NCI-H2107 treated with DMSO at 0.1 percent for 48 hours (cell line): Measurements from ENCODE around the gene ZCCHC13.
A peak's percentile ranks its signal among the peaks of the same experiment; 100 is the strongest.
"Not testable (repeated sequence)": the region's sequence is repeated elsewhere in the genome, so short reads cannot be mapped to it uniquely, and the experiment has no call there.

Source experiments
- DNase-seq: peaks from one replicate; lab custom pipeline; 2025; ENCODE audit not compliant: unreplicated experiment; lab: John Stamatoyannopoulos, UW

The ZCCHC13 gene

DNA sequence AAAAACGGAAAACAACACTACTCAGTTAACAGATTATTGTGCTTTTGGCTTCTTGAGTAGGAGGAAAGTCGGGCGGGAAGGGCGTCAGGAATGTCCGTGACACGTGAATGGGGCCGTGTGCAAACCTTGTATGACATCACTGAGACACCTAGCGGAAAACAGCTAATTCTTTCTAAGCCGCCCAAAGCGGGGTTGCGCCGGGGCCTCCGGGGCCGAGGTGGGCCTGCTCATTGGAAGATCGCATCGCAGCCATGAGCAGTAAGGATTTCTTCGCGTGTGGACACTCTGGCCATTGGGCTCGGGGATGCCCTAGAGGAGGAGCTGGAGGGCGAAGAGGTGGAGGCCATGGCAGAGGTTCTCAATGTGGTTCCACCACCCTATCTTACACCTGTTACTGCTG is at the start of gene ZCCHC13:
Gene ZCCHC13 (plus strand): TSS at position 165 of the 400 bp plus-strand sequence. CDS start 87 bp downstream, at position 252.
- no peak for DNase-seq

DNA sequence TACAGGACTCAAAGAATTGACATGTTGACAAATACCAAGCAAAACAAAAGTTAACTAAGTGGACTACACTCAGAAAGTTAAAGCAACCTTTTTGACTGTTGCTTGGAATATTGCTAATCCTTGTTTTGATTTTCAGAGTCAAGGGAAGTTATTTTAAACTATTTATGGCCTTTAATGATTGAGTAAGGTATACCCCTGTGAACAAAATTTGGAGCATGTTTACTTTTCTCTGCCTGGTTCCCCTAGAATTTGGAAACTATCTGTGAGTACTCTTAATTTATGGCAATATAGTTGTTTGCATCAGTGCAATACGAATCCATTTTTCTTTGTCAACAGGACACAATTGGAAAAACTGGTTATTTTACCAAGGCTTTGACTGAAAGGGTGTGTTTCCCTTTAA is 45.9 kb upstream of the ZCCHC13 start:
- not testable (repeated sequence) for DNase-seq

DNA sequence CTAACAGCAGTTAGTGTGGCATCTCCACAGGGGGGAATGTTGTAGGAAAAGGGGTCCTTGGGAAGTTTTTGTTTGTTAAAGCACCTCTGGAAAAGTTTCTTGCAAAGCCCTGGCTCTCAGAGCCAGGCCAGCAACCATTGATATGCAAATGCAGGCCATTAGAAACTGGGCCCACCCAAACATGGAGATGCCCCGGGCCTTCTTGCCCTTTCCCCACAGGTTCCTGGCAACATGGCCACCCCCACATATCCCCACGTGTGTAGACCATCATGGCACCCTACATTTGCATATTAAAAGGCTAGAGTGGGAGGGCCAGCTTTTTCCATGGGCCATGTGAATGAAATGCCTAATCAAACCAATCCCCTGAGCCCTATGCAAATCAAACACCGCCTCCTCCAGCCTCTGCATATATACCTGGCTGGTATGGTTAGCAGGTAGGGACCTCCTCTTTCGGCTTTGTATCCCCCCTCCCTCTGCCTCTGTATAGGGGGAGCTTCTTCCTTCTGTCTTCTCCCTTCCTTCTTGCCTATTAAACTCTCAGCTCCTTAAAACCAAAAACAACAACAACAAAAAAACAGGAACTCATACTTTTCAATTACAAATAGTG is 44.0 kb upstream of the ZCCHC13 start:
- no peak for DNase-seq

DNA sequence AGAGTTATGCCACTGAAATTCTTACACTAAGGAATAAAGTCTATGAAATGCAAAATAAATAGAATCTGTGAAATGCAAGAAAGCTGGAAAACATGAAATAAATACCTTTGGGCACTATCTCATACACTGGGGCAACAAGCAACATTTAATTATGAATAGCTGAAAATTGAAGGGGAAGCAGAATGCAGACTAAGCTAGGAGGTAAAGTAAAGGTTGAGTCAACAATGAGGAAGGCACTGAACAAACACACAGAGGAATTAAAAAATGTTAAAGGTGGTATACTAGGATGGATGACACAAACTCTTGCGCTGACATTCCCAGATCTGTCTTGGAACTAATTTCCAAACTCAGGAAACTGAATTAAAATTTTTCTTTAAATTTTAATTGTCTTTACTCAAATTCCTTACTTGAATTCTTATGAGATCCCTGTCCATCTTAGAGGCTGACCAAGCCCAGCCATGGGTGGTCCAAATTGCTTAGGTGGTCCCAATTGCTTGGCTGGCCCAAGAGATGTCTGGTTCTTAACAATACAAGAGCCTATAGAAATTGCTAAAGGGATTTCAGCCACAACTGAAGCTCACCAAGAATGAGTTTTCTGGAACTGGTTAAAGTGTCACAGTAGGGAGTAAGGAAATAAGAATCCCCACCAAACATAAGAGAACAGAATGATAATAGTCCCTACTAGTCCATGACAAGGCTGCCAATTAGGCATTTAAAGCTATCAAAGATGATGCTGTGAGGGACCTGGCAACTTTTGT is 41.3 kb upstream of the ZCCHC13 start:
- DNase-seq = no peak

DNA sequence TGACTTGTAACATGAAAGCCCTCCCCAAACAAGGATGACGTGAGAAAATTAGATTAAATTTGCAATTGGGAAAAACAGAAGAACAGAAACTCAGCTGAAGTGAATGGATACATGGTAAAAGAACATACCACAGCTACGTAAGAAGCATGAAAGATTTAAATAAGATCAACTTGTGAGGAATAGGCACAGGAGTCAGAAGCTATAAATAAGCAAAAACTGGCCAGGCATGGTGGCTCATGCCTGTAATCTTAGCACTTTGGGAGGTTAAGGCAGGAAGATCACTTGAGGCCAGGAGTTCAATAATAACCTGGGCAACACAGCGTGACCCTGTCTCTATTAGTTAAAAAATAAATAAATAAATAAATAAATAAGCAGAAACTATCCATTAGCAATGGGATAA is 33.6 kb upstream of the ZCCHC13 start:
- no peak for DNase-seq

DNA sequence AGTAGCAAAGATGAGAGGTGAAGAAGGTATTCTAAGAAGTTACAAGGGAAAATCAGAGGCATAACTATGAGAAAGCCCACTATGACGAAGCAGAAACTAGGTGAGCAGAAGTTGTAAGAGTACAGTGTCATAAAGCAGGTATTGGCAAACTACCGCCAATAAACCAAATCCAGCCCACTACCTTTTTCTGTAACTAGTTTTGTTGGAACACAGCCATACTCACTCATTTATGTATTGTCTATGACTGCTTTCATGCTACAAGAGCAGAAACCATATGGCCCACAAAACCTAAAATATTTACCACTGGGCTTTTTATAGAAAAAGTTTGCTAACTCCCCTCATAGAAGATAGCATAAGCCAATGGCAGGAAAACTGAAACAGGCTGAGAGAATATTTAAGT is 31.8 kb upstream of the ZCCHC13 start:
- DNase-seq = no peak

DNA sequence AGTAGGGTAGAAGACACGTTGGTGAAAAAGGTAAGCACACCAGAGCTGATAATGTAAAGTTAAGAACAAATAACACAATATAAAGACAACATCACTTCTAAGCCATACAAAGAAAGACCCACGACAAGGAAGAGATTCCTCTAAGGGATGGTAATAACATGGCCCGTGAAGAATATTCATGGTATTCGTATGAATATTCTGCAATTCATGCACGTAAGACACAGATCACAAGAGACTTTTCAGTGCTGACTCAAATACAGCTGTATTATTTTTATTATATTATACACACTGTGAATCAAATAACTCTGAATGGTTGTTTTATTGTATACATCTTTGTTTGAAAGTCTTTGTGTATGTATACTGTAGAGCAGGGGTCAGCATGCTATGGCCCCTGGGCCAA is 29.5 kb upstream of the ZCCHC13 start:
- no peak for DNase-seq

DNA sequence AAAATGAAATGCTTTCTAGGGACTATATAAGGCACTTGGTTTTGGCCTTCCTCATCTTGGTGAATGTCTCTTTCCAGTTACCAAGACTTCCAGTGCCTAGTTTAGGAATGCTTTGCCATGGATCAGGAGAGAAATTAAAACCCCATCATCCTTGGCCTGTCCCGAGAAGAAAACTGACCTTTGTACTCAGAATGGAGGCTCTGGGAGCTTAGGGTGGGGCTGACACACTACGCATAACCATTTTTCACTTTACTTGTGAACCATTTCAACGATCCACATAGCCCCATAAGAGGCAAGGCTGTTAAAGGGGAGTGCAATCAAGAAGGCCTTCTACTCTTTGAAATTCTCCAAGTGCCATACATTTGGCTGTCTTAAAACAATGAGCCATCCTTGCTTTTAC is 26.7 kb upstream of the ZCCHC13 start:
- DNase-seq = no peak

DNA sequence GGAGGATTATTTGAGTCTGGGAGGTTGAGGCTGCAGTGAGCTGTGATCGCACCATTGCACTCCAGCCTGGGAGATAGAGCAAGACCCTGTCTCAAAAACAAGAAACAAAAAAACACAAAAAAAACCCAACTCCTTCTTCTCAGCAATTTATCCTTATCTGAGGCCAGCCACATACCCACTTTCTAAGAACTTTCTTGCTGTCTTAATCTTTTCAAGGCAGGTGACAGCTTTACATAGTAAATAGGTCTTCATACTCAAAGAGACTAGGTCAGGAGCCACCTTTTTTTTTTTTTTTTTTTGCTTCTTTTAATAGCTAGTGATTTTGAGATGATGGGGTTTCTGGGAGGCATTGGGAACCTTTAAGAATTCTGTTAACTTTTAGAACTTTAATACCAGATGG is 26.1 kb upstream of the ZCCHC13 start:
- DNase-seq = no peak

DNA sequence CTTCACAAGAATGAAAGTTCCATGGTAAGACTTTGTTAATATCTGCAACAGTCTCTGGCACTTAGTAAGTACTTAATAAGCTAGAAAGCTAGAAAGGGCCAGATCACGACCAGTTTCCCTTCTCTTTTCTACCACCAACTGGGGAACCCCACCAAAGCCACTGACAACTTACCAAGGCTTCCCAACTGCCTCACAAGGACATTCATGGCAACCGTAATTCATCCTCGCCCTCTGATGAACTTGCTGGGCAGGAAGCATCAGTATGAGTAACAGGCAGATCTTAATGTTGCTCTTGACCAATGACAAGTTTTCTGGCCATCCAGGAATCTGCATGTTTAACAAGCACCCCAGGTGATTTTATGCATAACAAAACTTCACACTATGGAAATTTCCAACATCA is 23.2 kb upstream of the ZCCHC13 start:
- no peak for DNase-seq

DNA sequence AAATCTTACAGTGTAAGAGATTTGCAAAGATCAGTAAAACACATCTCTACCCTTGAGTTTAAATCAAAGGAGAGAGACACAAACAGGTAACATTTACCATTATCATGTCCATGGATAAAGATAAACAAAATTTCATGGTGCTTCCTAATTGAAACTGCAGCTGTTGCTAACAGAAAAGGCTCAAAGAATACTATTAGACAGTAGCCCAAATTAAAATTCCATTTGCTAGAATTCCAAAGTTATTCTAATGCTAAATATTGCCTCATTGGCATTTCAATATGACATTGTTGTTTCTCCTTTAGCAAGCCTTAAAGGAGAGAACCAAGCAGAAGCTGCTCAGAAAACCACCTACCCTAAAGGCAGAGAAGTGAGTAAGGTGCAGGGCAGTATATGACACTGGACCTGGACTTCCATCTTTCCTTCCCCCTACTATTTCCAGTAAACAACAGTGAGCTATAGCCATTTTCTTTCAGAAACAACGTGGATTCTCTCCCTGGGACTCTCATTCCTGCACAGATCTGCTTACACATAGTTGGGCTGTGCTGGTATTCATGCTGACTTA is 19.5 kb upstream of the ZCCHC13 start:
- DNase-seq = no peak

DNA sequence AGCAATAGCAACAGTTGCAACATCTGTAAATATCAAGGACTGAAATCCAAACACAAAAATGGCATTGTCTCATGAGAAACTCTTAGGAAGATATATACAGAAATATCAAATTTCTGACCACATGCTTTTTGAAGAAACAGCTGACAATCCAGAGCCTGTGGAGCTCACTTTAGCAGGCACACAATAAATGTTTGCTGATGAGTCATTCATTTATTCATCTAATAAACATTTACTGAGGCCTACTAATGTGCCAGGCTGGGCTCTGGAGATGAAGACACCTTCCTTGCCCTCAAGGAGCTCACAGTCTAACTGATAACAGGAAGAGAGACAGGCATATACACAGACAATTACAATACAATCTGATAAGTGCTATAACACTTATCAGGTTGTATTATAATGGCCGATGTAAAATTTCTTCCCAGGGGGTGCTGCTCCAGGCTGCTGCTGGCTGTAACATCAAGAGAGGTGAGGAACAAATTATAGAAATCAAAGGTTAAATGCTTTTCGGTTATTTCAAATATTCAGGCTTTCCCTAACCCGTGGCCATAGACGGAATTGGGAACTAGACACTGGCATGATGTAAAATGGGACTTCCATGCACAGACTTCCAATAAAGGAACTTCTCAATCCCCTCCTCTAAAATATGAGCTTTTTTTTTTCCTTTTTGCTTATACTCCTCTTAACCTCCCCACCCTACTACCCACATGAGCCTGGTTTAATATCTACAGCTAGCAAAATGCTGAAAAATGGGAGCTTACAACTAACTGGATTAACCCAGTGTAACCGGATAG is 16.8 kb upstream of the ZCCHC13 start:
- no peak for DNase-seq

DNA sequence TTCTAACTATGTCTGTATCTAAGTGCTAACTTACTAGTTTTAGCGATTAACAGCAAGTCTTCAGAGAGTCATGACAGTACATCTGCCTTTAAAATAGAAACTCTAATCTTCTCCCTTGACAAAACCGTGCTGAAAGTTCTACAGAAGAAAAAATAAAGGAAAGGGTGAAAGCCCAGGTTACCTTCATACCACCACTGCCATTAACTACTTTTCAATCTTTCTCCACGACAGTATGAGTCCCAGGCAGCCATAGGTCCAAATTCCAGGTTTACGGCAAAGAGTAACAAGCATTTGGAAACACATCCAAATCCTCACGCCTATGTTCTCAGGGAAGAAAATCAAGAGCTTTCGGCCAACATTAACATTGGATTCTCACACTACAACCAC is 12.4 kb upstream of the ZCCHC13 start:
- DNase-seq = no peak

DNA sequence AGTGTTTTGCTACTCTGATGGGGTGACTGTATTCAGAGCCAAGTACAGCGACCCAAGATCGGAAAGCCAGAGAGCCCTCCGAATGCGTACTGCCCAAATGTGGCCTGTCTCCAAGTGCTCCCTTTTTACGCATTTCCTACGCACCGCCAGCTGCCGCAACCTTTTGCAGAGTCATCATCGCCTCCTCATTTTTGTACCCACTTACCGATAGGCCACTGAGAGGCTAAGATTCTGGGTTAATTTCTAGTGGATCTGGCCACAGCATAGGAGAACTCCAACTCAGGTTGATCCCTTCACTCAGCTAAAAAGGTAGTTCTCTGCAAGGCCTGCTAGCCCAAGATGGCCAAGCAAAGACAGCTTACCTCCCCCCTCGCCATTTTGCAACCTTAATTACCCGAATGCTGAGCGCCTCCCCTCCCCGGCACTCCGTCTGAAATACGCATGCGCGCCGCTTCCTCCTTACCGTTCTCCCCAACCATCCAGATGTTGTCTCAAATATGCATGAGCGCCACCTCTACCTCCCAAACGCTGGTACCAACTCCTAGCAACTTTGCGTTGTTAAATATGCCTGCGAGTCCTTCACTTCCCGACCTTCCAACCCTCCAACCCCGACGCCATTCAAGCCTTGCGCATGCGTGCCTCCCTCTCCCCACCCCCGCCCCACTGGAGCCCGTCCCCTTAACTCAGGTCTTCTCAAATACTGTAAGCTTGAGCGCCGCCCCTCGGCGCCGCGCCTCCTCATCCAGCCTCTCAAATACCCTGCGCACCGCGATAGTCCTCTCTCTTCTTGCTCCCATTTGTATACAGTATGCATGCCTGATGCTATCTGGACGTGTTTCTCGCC is 11.8 kb upstream of the ZCCHC13 start:
- DNase-seq = peak; percentile 96

DNA sequence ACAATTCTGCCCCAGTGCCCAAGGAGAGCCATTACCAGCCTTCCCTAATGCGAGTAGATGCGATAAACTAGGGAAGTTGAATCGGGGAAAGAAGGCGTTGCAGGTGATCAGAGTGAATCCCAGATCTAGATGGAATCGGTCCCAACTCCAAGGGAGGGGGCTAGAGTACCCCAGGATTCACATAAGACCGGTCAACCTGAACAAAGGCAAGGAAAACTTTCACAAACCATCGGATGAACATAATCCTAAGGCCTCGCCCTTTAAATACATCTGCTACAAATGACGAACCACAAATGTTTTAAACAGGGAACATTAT is 11.2 kb upstream of the ZCCHC13 start:
- no peak for DNase-seq

DNA sequence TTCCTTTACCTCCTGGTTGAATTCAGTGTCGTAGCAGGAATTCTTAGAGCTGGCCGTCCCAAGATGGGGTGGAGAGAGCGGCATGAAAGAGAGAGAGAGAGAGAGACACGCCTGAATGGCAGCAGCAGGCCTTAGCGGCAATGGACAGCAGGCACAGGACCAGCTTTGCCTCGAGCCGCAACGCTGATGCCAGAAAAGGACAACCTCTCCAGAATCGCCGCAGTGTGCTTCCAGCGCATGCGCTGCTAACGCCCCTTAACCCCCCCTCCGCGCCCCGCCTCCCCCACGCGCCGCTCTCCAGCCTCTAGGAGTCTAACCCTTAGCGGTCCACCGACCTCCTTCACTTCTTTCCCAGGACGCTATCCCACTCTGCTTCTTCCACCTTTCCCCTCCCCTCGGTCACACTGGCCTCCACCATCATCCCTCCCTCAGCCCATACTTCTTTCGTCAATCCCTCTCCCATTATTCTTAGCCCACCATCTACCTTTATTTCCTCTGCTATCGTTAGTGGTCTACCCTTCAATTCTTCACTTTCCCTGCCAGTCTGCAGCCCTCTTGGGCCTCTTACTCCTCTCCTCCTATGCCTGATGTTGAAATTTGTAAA is 10.5 kb upstream of the ZCCHC13 start:
- DNase-seq = peak; percentile 69

DNA sequence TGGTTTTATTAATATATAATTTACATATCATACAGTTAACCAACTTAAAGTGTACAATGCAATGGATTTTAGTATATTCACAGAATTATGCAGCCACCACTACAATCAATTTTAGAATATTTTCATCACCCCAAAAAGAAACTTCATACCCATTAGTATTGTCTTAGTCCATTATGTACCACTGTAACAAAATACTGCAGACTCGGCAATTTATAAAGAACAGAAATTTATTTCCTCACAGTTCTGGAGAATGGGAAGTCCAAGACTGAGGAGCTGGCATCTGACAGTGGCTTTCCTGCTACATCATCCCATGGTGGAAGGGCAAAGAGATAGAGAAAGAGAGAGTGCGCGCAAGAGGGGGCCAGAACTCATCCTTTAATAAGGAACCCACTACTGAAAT is 8.9 kb upstream of the ZCCHC13 start:
- no peak for DNase-seq

DNA sequence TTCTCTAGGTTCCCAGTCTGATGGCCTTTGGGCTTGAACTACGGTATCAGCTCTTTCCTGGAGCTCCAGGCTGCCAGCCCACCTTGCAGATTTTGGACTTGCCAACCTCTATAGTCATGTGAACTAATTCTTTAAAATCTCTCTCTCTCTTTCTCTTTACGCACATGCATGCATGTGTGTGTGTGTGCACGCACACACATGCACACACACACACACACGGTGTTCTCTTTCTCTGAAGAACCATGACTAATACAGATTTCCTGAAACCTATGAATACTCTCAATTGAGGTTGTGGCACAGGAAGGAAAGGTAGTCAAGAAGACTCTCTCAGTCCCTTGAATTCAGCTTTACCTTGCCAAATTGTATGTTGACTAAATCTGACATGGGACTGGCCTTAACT is 6.2 kb upstream of the ZCCHC13 start:
- no peak for DNase-seq

DNA sequence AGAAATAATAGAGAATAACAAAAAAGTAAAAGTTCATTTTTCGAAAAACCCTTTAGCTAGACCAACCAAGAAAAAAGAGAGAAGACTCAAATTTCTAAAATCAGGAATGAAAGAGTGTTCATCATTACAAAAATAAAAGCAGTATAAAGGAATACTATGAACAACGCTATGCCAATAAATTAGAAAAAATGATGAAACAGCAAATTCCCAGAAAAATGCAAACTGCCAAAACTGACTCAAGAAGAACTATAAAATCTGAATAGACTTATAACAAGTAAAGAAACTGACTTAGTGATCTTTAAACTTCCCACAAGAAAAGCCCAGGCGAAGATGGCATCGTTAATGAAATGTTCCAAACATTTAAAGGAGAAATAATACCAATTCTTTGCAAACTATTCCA is 3.1 kb upstream of the ZCCHC13 start:
- no peak for DNase-seq

DNA sequence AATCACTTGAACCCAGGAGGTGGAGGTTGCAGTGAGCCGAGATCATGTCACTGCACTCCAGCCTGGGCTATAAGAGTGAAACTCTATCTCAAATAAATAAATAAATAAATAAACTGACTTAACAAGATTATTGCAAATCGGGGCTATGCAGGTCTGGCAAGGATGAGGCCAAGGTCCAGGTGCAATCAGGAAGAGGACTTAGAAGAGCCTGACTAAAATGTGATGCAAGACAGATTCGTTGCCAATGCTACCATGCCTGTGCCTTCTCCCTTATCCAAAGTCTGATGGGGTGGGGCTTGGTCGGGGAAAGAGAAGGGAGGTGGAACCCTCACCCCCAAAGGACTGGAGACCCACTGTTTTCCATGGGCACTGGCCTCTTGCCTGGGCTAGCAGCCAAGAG is 14.7 kb downstream of the ZCCHC13 start:
- no peak for DNase-seq

DNA sequence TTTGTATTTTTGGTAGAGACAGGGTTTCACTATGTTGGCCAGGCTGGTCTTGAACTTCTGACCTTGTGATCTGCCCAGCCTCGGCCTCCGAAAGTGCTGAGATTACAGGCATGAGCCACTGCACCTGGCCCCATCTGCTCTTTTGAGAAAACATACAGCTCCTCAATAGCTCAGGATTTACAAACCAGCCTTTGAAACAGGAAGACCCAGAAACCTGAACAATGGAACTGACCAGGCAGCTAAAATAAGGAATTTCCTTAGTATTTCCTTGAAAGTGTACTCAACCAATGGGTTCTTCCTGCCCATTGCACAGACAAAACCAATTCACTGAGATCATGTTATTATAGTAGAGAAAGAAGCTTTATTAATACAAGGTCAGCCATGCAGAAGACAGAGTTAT is 15.3 kb downstream of the ZCCHC13 start:
- DNase-seq = not testable (repeated sequence)
